HepG2 (cell line): ENCODE data around the gene CDK14. TPM values are rescaled to one million over a fixed set of nuclear protein-coding genes. Genes with fewer than 3 reads are reported as not detected.

Experiments
- ATAC-seq: fragments of 200-7000 bp; cut with Tn5 transposase; 3 replicates; pipeline ENCODE4 v1.9.1; 2020; ENCODE audit warnings: mild to moderate bottlenecking, moderate library complexity
- BruUV-seq: library from RNA; stranded (reverse); fragments of 400-500 nt; replicated peaks from 2 replicates; lab custom pipeline; 2021; lab: Mats Ljungman, UMichigan
- CTCF ChIA-PET: fragments of 300-600 bp; formaldehyde crosslinking; extraction: SDS; loops from one replicate; lab custom pipeline; 2021; ENCODE audit warnings: low total read pairs, inconsistent platforms, low intra/inter-chr PET ratio; lab: Yijun Ruan, JAX
- POLR2A ChIA-PET: fragments of 350-600 bp; sonication (Branson Sonifier 250); formaldehyde crosslinking; loops from one replicate; lab custom pipeline; 2020; ENCODE audit warnings: antibody characterized with exemption, inconsistent platforms; lab: Yijun Ruan, JAX
- DNase-seq: peaks from one replicate; pipeline ENCODE4 v3.0.0-alpha.2; 2015; ENCODE audit warnings: low spot score
- FAIRE-seq: peaks from 3 replicates; lab custom pipeline; 2011; peaks lifted over from hg19 to GRCh38; lab: Jason Lieb, UNC
- H2AFZ ChIP-seq: one replicate; pipeline ENCODE4 v1.6.1; 2011; ENCODE audit warnings: low read length, inconsistent platforms
- H3K27ac ChIP-seq: fragments of 300-600 bp; 3 replicates; pipeline ENCODE4 v1.8.0; 2011; ENCODE audit warnings: mixed run types, mild to moderate bottlenecking, mixed read lengths, low read length, inconsistent platforms; ENCODE audit not compliant: insufficient read depth; ENCODE audit errors: extremely low read length
- H3K27me3 ChIP-seq, 2 experiments: fragments of 200-600 bp in 1 of 2; 2 replicates in 1 of 2; 3 replicates in 1 of 2; pipeline versions ENCODE4 v1.6.0 to v1.8.0; 2011; ENCODE audit warnings: low read length in 2 of 2, mild to moderate bottlenecking in 2 of 2, moderate library complexity in 2 of 2, inconsistent platforms in 1 of 2; ENCODE audit not compliant: insufficient read depth in 2 of 2, control insufficient read depth in 1 of 2
- H3K36me3 ChIP-seq, 2 experiments: fragments of 200-600 bp in 1 of 2; replicated peaks in 1 of 2; 2 replicates in 1 of 2; 3 replicates in 1 of 2; pipeline versions ENCODE4 v1.5.1 to v1.8.0; 2011; ENCODE audit warnings: low read length in 2 of 2, inconsistent platforms in 1 of 2; ENCODE audit not compliant: insufficient read depth in 2 of 2, control insufficient read depth in 1 of 2
- H3K4me1 ChIP-seq: 2 replicates; pipeline ENCODE4 v1.5.1; 2012; ENCODE audit warnings: low read length, inconsistent platforms; ENCODE audit not compliant: insufficient read depth
- H3K4me2 ChIP-seq: 2 replicates; pipeline ENCODE4 v1.6.0; 2011; ENCODE audit warnings: low read depth, low read length, inconsistent platforms
- H3K4me3 ChIP-seq, 3 experiments: fragments of 200-600 bp in 1 of 3; sonication (generic), shearing (Covaris generic) in 1 of 3; replicated peaks in 1 of 3; 2 replicates each; pipeline ENCODE4 v1.5.1; 2011 to 2016; ENCODE audit warnings: low read length in 3 of 3, inconsistent platforms in 2 of 3, low read depth in 2 of 3, mild to moderate bottlenecking in 2 of 3, control low read depth in 1 of 3, mixed read lengths in 1 of 3; ENCODE audit not compliant: insufficient read depth in 1 of 3
- H3K79me2 ChIP-seq: one replicate; pipeline ENCODE4 v1.6.1; 2011; ENCODE audit warnings: low read length, inconsistent platforms; ENCODE audit not compliant: insufficient read depth
- H3K9ac ChIP-seq: 2 replicates; pipeline ENCODE4 v1.6.0; 2011; ENCODE audit warnings: mild to moderate bottlenecking, low read depth, low read length, inconsistent platforms; ENCODE audit not compliant: insufficient read depth
- H3K9me3 ChIP-seq: 2 replicates; pipeline ENCODE4 v1.5.1; 2012; ENCODE audit warnings: mild to moderate bottlenecking, low read length
- H4K20me1 ChIP-seq: 2 replicates; pipeline ENCODE4 v1.6.0; 2011; ENCODE audit warnings: inconsistent platforms, mild to moderate bottlenecking, low read length, moderate library complexity; ENCODE audit not compliant: insufficient read depth
- FOXK1 ChIP-seq: sonication (generic); formaldehyde crosslinking; IDR thresholded peaks from 2 replicates; pipeline ENCODE4 v1.4.0; 2020; ENCODE audit warnings: low read depth, missing genetic modification reagents, borderline replicate concordance
- HES4 ChIP-seq: sonication (generic); formaldehyde crosslinking; IDR thresholded peaks from 2 replicates; pipeline ENCODE4 v1.9.0; 2021; ENCODE audit warnings: mild to moderate bottlenecking, missing genetic modification reagents, borderline replicate concordance
- KLF11 ChIP-seq: IDR thresholded peaks from 2 replicates; pipeline ENCODE4 v1.6.1; 2016; ENCODE audit warnings: missing compliant biosample characterization
- MED8 ChIP-seq: sonication (generic); formaldehyde crosslinking; IDR thresholded peaks from 2 replicates; pipeline ENCODE4 v1.8.1; 2023; ENCODE audit warnings: mild to moderate bottlenecking, missing genetic modification reagents; ENCODE audit not compliant: insufficient replicate concordance
- NFRKB ChIP-seq: fragments of 450-650 bp; IDR thresholded peaks from 2 replicates; pipeline ENCODE4 v1.6.1; 2017
- PAWR ChIP-seq: sonication (generic); formaldehyde crosslinking; IDR thresholded peaks from 2 replicates; pipeline ENCODE4 v1.4.0; 2020; ENCODE audit warnings: missing genetic modification reagents, mild to moderate bottlenecking, borderline replicate concordance
- PHB2 ChIP-seq: fragments of 450-650 bp; IDR thresholded peaks from 2 replicates; pipeline ENCODE4 v1.6.1; 2018; ENCODE audit not compliant: partially characterized antibody
- RCOR2 ChIP-seq: IDR thresholded peaks from 2 replicates; pipeline ENCODE4 v1.6.1; 2016; ENCODE audit warnings: missing biosample characterization, missing genetic modification reagents
- ZBTB25 ChIP-seq: IDR thresholded peaks from 2 replicates; pipeline ENCODE4 v1.6.1; 2018; ENCODE audit warnings: missing genetic modification reagents
- ZC3H13 ChIP-seq: sonication (generic); formaldehyde crosslinking; IDR thresholded peaks from 2 replicates; pipeline ENCODE4 v1.8.1; 2023; ENCODE audit warnings: mild to moderate bottlenecking, missing genetic modification reagents, moderate library complexity
- ZNF354B ChIP-seq: sonication (generic); formaldehyde crosslinking; IDR thresholded peaks from 2 replicates; pipeline ENCODE4 v1.8.0; 2022; ENCODE audit warnings: mild to moderate bottlenecking, missing genetic modification reagents
- ZNF570 ChIP-seq: sonication (generic); formaldehyde crosslinking; IDR thresholded peaks from 2 replicates; pipeline ENCODE4 v1.4.0; 2020; ENCODE audit warnings: mild to moderate bottlenecking, missing genetic modification reagents, borderline replicate concordance
- ZNF776 ChIP-seq: sonication (generic); formaldehyde crosslinking; IDR thresholded peaks from 2 replicates; pipeline ENCODE4 v1.4.0; 2020; ENCODE audit warnings: mild to moderate bottlenecking, missing genetic modification reagents
- ZNF883 ChIP-seq: sonication (generic); formaldehyde crosslinking; IDR thresholded peaks from 2 replicates; pipeline ENCODE4 v1.5.1; 2020; ENCODE audit warnings: mild to moderate bottlenecking, missing genetic modification reagents; ENCODE audit errors: not compliant biosample characterization
- ZSCAN12 ChIP-seq: sonication (generic); formaldehyde crosslinking; IDR thresholded peaks from 2 replicates; pipeline ENCODE4 v1.9.0; 2021; ENCODE audit warnings: mild to moderate bottlenecking, missing genetic modification reagents
- ZSCAN30 ChIP-seq: sonication (generic); formaldehyde crosslinking; IDR thresholded peaks from 2 replicates; pipeline ENCODE4 v1.5.0; 2020; ENCODE audit warnings: mild to moderate bottlenecking, missing genetic modification reagents
- WGBS: methylation state at CpG from one replicate; pipeline ENCODE4 v1.1.6; 2017; ENCODE audit warnings: low lambda C conversion rate; 5-methylcytosine and 5-hydroxymethylcytosine counted together
- in situ Hi-C: cut with HindIII; loops from 2 replicates; pipeline ENCODE4 v1.10.0; 2017; ENCODE audit warnings: low pct_unique_long_range_greater_than_20kb; ENCODE audit not compliant: extremely low pct_ligation_motif_present
- intact Hi-C: fragments of 100-400 bp; cut with micrococcal nuclease; formaldehyde crosslinking; loops from one replicate; pipeline ENCODE4 v1.10.0; 2022; ENCODE audit not compliant: unreplicated experiment
- polyA plus RNA-seq, 8 experiments: library from polyadenylated mRNA; depleted of rRNA in 3 of 8; stranded (reverse) in 7 of 8; unstranded in 1 of 8; fragments of >200 nt; fragmentation: Illumina TruSeq in 4 of 8; extraction: Trizol in 4 of 8; gene quantifications; 2 replicates each; pipeline versions ENCODE4 v1.2.1 to v1.2.3, GENCODE V29; 2011 to 2016; ENCODE audit warnings: low read depth in 4 of 8, missing spikeins in 1 of 8, mixed read lengths in 1 of 8; ENCODE audit not compliant: insufficient read depth in 1 of 8
- total RNA-seq, 5 experiments: library from RNA; depleted of rRNA; stranded (reverse); fragments of >200 nt; fragmentation: Illumina TruSeq; extraction: Trizol; gene quantifications; 2 replicates each; pipeline ENCODE4 v1.2.3, GENCODE V29; 2016; ENCODE audit warnings: low read depth in 1 of 5
- TF ChIP-seq, protein P1 (sequence below): sonication (generic); formaldehyde crosslinking; IDR thresholded peaks from 2 replicates; pipeline ENCODE4 v1.4.0; 2020; ENCODE audit warnings: missing genetic modification reagents

The CDK14 gene
- total and polyA plus RNA-seq, 2 of the 13 experiments (the other 11 are each of a cell fraction or from before 2014, with no cell fraction given): 0.26 to 0.71 TPM

GRCh38 chr7:91168871-91169829 is 573.0 kb downstream of the CDK14 start (continued):
- TF ChIP-seq ZC3H13 (CRISPR knock-in tag): no peak
- TF ChIP-seq PAWR: no peak
- TF ChIP-seq ZNF883 (CRISPR knock-in tag): no peak
- TF ChIP-seq ZNF776 (CRISPR knock-in tag): no peak
- TF ChIP-seq ZBTB25 (CRISPR knock-in tag): no peak
- TF ChIP-seq NFRKB: no peak
- TF ChIP-seq, all 625 proteins: peak for 0

- no peaks in the 10 kb centered on the region for H3K79me2 ChIP-seq
- no peaks in the 10 kb centered on the region for H4K20me1 ChIP-seq
- ATAC-seq (no peak), DNase-seq (no peak), FAIRE-seq (no peak)
- H3K4me1 ChIP-seq: no peaks in the 10 kb centered on the region
- intact Hi-C loops (no loop called here), in situ Hi-C loops (no loop called here)
- no peaks in the 10 kb centered on the region for H3K36me3 ChIP-seq
- H3K4me2 ChIP-seq: no peak overlapping the region
- ChIA-PET CTCF (no interaction called here), POLR2A (no interaction called here)
- H2AFZ ChIP-seq: no peak overlapping the region
- no TSS peak for BruUV-seq
- no peak overlapping the region for H3K9ac ChIP-seq
- TF ChIP-seq ZSCAN30 (CRISPR knock-in tag) (no peak), RCOR2 (CRISPR knock-in tag) (no peak), PHB2 (no peak), ZNF354B (CRISPR knock-in tag) (no peak), ZNF570 (no peak), FOXK1 (CRISPR knock-in tag) (no peak), KLF11 (CRISPR knock-in tag) (no peak), HES4 (CRISPR knock-in tag) (no peak), ZSCAN12 (no peak), MED8 (no peak)
- TF ChIP-seq, protein P1, sequence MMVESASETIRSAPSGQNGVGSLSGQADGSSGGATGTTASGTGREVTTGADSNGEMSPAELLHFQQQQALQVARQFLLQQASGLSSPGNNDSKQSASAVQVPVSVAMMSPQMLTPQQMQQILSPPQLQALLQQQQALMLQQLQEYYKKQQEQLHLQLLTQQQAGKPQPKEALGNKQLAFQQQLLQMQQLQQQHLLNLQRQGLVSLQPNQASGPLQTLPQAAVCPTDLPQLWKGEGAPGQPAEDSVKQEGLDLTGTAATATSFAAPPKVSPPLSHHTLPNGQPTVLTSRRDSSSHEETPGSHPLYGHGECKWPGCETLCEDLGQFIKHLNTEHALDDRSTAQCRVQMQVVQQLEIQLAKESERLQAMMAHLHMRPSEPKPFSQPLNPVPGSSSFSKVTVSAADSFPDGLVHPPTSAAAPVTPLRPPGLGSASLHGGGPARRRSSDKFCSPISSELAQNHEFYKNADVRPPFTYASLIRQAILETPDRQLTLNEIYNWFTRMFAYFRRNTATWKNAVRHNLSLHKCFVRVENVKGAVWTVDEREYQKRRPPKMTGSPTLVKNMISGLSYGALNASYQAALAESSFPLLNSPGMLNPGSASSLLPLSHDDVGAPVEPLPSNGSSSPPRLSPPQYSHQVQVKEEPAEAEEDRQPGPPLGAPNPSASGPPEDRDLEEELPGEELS (CRISPR knock-in tag): no peak
- no peak overlapping the region for H3K4me3 ChIP-seq
- no peaks in the 10 kb centered on the region for H3K9me3 ChIP-seq
- 27% methylated on average over 5 of the region's 5 CpGs for WGBS
- H3K27me3 ChIP-seq: no peaks in the 10 kb centered on the region
- no peak overlapping the region for H3K27ac ChIP-seq
Measured at GRCh38 chr7:91169830-91170191, 573.7 kb downstream of the CDK14 start.
